Measurements from ENCODE around the gene CHD2.

Gene CHD2

DNA sequence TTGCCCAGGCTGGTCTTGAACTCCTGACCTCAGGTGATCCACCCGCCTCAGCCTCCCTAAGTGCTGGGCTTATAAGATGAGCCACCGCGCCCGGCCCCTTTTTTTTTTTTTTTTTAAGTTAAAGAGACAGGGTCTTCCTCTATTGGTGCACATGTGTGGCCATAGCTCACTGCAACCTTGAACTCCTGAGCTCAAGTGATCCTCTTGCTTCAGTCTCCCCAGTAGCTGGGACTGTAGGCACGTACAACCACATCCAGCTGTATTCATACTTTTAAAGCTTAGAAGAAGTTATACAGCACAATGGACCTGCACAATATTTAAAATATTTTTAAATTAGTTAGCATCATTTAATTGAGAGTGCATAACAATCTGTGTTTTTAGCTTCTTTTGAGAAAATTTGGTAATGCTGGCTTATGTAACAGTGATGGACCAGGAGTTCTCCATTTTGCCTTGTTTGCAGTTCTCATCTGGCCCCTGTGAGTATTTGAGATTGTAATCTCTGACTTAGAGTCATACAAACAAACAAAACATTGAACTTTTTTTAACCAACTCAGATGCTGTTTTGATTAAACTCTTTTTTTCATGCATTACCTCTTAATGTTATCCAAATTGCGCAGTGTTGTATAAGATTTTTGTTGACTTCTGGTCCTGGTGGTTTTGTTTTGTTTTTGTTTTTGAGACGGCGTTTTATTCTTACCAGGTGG lies 33.0 kb downstream of the CHD2 start:
- DNase-seq: no peak

DNA sequence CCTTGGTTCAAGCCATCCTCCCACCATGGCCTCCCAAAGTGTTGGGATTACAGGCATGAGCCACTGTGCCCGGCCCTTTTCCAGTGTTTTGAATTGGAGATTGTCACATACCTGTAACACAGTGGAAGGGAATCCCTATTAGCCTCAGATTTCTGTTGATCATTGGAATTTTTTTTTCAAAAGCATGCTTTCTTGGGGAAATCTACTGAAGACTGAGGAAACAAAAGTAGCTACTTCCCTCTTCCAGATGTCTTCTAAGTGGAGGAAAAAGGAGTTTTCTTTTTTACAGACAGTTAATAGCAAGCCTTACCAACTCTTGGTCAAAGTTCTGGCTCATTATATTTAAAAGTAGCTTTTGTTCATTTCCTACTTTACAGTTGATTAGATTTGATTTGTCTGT lies 33.7 kb downstream of the CHD2 start:
- DNase-seq: no peak

DNA sequence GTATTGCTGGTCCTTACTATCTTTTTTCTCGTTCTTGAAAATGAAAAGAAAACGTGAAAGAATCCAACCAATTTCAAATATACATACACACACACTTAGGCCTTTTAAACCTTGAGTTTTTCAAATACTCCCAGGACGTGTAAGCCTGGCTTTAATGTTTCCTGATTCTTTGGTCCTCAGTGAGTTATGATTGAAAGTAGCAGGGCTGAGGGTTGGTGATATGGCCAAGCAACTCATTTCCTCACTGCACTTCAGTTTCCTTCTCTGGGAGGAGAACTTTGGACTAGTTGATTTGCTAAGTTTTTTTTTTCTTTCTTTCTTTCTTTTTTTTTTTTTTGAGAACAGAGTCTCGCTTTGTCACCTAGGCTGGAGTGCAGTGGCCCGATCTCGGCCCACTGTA lies 34.6 kb downstream of the CHD2 start:
- DNase-seq: no peak

DNA sequence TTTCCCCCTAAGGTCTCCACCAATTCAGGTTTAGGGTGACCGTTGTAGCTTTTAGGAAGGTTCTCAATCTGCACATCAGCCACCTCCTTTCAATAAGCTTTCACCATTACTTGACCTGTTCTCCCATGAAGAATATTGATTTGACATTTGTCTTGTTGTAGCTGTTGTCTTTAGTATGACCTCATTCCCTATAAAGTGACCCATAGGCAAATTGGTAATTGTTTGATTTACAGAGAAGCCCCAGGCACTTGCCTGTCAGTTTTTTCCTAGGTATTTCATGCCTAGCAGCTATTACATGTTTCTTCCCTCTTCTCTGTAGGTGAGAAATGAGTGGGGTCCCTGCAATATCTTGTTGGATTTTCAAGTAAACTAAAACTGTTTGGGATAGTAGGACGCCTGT lies 36.0 kb downstream of the CHD2 start:
- no peak for DNase-seq

DNA sequence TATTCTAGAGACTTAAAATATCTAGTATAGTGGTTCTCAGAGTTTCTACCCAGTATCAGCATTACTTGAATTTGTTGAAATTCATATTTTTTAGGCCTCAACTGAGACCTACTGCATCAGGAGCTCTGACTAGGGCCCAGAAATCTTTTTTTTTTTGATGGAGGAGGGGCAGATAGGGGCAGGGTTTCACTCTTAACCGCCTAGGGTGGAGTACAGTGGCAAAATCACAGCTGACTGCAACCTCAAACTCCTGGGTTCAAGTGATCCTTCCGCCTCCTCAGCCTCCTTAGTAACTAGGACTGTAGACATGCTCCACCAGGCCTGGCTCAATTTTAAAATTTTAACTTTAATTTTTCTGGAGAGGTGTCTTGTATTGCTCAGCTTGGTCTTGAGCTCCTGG lies 36.6 kb downstream of the CHD2 start:
- no peak for DNase-seq

DNA sequence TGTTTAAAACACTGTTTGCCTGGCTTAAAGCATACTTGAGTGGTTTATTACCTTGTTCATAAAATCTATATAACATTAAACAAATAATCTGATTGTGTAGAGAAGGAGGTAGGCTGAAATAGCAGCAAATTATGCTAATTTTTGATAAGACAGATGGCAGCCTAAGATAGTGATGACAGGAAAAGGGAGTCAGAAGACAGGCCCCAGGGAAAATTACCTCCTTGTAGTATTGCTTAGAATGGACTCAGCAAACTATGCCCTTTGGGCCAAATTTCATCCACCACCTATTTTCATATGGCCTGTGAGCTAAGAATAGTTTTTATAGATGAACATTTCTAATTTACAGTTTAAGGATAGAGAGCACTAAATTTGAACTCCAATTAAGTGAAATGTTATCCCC lies 37.8 kb downstream of the CHD2 start:
- DNase-seq: no peak

DNA sequence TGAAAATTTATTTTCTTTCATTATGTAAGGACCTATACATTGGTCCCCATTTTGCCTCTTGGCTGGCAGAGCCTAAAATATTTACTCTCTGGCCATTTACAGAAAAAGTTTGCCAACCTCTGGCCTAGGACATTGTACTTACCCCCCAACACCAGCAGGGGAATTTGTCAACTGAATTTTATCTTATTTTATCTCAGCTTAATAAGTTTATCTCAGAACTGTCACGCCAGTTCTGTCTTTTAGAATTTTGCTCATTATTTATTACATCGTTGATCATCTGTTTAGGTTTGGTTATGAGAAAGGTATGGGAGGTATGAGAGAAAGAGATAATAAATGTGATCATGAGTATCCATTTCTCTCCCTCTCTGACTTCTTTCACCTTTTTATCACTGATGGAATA lies 38.3 kb downstream of the CHD2 start:
- no peak for DNase-seq

DNA sequence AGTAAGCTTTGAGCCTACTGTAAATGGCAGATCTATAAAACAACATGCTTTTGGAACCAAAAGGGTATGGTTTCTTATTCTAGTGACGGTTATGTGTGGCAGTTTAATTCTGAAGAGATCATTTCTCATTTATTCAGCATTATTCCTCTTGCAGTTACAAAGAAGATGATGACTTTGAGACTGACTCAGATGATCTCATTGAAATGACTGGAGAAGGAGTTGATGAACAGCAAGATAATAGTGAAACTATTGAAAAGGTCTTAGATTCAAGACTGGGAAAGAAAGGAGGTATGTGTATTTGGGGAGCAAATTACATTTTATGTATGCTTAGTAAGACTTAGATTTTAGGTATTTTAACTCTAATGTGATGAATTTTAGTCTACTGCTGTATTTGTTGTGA lies 41.5 kb downstream of the CHD2 start:
- no peak for DNase-seq

DNA sequence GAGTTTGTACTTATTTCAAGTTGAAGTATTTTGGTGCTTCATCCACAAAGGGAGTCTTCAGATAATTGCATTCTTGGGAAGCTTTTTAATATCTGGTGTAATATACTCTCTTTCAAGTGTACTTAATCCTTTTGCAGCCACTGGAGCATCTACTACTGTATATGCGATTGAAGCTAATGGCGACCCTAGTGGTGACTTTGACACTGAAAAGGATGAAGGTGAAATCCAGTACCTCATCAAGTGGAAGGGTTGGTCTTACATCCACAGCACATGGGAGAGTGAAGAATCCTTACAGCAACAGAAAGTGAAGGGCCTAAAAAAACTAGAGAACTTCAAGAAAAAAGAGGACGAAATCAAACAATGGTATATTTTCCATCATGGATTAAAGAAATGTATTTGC lies 42.6 kb downstream of the CHD2 start:
- DNase-seq: no peak

DNA sequence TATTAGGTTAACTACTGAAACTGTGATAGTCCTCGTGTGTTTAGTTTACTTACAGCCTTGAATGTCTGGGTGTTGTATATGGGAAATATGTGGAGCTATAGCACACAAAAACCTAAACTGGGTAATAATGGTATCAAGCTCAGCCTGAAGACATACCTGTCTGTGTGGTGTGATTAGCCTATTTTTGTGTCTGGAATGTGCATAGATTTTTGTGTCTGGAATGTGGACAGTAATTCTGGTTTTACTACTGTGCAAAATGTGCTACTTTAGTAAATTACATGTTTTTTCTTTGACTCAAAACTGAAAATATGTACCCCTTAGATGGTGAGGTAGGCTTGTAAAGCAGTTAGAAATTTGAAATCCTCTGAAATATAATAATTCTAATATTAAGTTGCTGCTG lies 43.5 kb downstream of the CHD2 start:
- no peak for DNase-seq

DNA sequence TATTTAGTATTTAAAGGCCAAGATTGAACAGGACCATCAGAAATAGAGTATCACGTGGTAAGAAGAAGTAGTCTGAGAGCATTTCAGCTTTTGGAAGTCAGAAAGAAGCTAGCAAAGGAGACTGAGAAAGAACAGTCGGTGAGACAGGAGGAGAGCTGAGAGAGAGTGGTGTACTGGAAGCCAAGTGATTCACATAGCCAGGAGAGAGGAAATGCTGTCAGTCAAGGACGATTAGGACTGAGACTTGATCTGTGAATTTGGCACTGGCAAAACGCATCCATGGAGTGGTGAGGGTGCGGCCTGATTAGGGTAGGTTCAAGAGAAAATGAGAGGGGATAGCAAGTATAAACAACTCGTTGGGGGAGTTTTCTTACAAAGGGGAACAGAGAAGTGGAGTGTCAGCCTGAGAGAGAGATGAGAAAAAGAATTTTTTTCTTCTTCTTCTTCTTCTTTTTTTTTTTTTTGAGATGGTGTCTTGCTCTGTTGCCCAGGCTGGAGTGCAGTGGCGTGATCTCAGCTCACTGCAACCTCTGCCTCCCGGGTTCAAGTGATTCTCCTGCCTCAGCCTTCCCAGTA lies 44.9 kb downstream of the CHD2 start:
- no peak for DNase-seq

DNA sequence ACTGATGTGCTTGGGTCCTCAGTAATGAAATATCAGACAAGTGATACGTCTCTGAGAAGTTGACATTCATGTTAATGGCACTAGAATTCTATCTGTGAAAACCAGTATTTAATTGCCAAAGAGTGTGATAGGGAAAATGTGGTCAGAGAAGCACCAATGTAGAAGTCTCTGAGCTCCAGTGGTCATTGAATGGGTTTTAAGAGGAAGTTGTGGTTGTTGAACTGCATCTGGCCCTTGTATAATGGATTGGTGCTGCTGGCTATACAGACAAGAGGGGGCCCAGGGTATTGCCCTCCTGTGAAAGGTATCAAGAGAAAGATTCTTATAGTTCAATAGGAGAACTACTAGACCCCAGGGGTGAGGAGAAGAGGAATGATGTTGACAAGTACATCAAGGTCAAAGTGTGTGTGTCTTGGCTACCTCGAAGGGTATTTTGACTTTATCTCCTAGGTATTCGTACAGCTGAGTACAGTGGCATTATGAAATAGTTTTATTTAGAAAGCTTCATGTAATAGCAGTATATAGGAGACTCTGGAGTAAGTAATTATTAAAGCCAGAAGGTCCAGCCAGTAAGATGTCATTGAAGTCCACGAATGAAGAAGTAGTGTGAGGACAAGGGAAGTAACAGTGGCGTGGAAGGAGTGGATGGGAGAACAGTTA lies 47.1 kb downstream of the CHD2 start:
- no peak for DNase-seq

DNA sequence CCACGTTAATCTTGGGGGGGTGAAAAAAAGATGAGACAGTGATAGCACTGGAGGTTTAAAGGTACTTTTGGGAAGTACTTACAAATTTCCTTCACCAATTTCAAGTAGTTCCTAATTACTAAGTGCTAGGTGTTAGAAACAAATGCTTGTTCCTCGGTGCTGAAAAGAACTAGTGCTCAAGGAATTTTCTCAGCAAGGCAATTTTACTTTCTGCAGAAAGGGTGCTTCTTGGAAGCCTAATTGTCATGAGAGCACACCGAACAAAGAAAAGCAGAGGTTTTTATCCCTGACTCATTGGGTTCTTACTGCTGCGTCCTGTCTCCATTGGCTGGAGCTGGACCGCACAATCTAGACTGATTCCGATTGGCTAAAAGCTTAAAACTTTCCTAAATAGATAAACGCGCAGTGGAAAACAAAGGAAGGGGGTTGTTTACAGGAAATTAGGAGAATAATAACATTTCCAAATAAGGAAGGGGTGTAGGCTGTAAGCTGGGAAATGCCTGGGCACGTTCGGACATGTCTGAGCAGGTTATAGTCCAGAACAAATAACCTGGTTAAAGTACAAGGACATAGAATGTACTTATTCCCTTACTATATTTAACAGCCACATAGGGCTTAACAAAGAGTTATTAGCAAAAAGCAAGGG lies 49.6 kb downstream of the CHD2 start:
- no peak for DNase-seq

DNA sequence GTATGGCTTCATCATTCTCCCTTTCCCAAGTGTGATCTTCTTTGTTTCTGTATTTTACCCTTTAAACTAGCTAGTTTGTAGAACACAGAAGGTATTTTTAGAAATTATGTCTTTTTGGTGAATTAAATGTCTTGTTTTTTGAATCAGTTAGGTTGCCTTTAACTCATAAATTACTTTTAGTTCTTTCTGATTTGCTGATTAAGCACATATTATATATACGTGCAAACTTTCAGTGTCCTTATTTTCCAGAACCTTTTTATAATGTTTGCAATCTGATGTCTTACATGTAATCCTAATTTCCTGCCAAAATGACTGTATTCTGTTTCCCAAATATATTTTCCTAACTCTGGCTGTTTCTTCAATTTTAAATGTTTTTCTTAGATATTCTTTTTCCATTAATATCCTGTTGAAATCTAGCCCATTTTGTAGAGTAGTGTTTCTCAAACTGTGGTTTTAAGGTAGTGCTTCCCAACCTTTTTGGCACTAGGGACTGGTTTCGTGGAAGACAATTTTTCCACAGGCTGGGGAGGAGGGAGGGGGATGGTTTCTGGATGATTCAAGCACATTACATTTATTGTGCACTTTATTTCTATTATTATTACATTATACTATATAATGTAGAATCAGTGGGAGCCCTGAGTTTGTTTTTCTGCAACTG lies 51.8 kb downstream of the CHD2 start:
- no peak for DNase-seq

DNA sequence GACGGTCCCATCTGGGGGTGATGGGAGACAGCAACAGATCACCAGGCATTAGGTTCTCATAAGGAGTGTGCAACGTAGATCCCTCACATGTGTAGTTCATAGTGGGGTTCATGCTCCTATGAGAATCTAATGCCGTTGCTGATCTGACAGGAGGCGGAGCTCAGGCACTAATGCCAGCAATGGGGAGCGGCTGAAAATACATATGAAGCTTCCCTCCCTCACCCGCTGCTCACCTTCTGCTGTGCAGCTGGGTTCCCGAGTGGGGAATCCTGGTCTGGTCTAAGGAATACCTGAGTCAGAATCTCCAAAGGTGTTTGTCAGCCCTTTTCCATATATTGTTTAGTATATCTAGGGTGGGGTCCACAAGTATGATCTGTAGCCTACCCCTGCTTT lies 52.3 kb downstream of the CHD2 start:
- no peak for DNase-seq

DNA sequence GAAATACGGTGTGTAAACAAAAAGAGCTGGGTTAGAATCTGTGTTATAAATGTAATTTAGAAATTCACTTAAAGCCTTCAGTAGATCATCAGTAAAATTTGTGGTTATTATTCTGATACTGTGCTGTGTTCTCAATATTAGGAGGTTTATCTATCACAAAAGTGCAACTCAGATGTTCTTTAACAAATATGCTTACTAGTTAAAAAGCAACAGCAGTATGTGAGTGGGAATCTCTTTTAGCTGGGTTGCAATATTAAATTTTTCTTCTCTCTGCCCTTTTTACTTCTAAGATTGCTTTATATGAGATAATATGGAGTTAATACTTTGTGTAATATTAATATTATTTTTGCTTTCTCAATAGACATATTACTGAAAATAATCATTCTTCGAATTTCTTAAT lies 53.4 kb downstream of the CHD2 start:
- DNase-seq: no peak

DNA sequence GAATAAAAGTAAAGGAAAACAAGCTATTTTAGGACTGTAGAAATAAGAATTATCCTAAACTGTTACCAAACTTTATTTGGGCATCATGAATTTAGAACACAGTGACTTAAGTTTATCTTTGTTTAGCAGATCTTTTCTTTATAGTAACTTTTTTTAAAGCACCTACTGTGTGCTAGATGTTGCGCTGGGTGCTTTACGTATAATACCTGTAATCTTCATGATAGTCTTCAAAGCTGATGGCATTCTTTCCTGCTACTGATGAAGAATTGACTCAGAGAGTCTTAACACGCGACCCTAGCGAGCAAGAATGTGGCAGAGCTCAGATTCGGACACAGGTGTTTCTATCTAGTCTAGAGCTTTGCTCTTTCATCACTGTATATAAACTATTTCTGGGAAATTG lies 53.9 kb downstream of the CHD2 start:
- DNase-seq: no peak

DNA sequence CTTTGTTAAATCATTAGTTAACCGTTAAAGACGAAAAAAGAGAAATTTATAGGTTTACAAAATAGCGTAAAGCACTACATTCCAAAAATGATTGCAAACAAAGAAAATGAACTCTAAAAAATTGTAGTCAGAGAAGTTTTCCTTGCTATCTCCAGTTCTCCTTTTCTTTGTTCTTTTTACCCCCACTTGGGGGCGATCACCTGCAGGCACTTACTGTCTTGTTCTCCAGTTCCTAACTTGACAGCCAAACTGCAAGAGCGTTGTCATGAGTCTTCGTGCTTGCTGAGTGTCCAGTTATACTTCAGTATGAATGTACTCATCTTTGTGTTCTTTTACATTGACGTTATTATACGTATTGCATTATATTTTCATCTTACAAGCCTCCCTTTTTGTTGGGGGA lies 54.5 kb downstream of the CHD2 start:
- DNase-seq: no peak

DNA sequence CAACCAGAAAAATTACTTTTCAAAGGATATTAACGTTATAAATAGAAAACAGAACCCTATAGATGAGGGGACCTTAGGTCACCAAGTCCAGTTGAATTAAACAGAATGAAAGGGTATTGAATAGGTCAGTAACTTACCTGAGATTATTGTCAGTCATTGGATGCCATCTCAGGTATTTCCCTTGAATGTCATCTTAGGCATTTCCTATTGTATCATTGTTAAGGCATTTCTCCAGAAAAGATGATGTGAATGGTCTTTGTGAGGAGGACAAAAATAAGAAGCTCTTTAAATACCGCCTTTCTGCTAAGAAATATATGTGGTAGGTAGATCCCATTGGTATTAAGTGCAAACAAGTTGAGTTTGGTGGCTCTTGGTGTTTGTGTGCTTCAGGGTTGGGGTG lies 55.6 kb downstream of the CHD2 start:
- no peak for DNase-seq

DNA sequence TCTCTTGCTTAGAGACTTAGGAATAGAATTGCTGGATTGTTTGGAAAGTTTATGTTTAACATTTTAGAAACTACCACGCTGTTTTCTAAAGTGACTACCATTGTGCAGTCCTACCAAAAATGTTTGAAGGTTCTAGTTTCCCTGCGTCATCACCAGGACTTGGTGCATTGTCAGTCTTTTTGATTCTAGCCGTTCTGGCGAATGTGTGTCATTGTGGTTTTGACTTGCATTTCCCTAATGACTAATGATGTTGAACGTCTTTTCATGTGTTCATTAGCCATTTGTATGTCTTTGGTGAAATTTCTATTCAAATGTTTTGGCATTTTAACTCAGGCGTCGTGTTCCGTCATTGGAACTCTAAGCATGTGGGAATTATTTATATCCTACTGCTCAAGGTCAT lies 58.0 kb downstream of the CHD2 start:
- peak; percentile 65 for DNase-seq

DNA sequence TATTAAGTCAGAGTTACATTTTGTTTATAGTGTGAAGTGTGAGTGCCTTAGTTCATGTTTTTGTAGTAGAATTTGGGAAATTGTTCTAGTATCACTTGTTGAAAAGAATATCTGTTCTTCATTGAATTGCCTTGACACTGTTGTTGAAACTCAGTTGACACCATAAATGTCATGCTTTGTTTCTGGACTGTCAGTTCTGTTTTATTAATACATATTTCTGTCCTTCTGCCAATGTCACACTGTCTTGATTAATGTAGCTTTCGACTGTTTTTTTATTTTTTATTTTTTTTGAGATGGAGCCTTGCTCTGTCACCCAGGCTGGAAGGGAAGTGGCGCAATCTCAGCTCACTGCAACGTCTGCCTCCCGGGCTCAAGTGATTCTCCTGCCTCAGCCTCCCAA lies 59.1 kb downstream of the CHD2 start:
- DNase-seq: no peak

DNA sequence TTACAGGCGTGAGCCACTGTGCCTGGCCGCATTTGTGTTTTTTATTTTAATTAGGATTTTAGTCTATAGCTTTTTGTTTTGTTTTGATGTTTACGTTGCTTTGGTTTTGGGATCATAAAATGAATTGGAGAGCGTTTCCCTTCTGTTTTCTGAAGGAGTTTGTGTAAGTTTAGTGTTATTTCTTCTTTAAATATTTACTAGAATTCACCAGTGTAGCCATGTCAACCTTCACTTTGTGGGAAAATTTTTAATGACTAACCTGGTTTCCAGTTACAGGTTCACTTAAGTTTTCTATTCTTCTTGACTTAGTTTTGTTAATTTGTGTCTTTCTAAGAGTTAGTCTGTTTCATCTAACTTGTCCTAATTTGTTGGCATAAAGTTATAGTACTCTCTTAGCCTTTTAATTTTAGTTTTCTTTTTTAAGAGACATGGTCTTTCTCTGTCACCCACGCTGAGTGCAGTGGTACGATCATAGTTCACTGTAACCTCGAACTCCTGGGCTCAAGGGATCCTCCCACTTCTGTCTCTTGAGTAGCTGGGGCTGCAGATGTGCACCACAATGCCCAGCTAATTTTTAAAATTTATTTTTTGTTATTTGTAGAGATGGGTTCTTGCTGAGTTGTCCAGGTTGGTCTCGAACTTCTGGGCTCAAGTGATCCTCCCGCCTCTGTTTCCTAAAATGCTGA lies 61.0 kb downstream of the CHD2 start:
- no peak for DNase-seq

DNA sequence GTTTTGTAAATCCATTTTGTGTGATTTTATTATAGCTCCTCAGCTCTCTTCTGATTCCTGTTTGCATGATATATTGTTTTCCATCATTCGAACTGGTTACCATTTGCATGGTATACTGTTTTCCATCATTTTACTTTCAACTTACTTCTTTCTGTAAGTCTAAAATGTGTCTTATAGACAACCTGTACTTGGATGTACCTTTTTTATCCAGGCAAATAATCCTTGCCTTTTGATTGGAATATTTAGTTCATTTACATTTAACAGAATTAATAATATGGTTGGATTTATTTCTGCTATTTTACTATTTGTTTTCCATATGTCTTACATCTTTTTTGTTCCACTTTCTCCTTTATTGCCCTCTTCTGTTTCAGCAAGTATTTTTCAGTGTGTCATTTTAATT lies 62.8 kb downstream of the CHD2 start:
- no peak for DNase-seq

All from activated naive CD4-positive, alpha-beta T cell treated with Interleukin-2 at 50 U/mL for 16 hours (primary cell).